Measurements from ENCODE around the gene AREL1. TPM values are rescaled to one million over a fixed set of nuclear protein-coding genes. Genes with fewer than 3 reads are reported as not detected.
A peak's percentile ranks its signal among the peaks of the same experiment; 100 is the strongest.

AREL1 gene
- total RNA-seq, 1 experiment from 2014 or later = 45.9 TPM

DNA sequence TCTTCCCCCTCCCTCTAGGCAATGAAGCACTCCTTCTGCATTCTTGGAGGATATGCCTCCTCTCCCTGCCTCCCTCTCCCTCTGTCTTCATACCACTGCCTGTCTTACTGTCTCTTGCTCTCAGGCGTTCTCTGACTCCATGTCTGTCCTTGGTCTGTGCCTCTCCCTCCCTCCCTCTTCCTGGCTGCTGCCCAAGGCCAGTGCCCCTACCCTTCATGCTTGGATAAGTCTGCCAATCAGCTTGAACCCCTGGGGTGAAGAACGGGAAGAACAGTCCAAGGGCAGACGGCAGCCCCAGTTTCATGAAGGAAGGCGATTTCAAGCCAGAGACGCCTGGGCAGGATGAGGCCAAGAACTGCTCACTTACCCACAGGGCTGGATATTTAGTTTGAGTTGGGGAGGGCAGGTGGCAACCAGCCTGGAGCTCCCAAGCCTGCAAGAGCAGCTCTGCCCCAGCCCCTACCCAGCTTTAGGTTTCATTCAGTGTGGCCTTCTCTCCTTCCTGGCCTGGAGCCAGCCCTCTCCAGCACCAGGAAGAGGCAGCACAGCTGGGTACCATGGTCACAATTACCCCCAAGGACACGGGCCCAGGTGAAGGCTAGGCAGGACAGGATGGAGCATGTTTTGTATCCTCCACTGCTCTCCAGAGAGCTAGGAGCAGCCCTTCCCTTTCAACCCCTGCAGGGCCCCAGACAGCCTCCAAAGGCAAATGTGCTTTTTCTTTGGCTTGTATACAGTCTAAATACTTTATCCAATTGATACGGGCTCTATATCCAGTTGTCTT lies 65.0 kb downstream of the AREL1 start:
- Histone ChIP-seq H3K9ac (ENCODE audit: low read length) (no peak overlapping the region), H3K9me2 (ENCODE audit: insufficient read depth) (no peaks in the 10 kb centered on the region), H3K27me3 (ENCODE audit: insufficient read depth, low read length) (no peaks in the 10 kb centered on the region), H3K27ac (ENCODE audit: low read depth, low read length) (no peak overlapping the region), H3K4me3 (replicated peaks in 1 of 2; ENCODE audit: low read depth in 1 of 2, low read length in 2 of 2) (no peak overlapping the region), H3K4me1 (ENCODE audit: control insufficient read depth in 1 of 2, insufficient read depth in 2 of 2, low read length in 2 of 2) (no peaks in the 10 kb centered on the region; a peak in 1 of 4 replicates), H3K9me3 (ENCODE audit: control insufficient read depth in 1 of 2, insufficient read depth in 1 of 2, low read depth in 1 of 2, low read length in 2 of 2) (no peaks in the 10 kb centered on the region), H3K36me3 (ENCODE audit: control insufficient read depth in 1 of 2, insufficient read depth in 2 of 2, low read length in 2 of 2) (no peaks in the 10 kb centered on the region), H3K79me2 (ENCODE audit: insufficient read depth, low read length) (no peaks in the 10 kb centered on the region), H4K20me1 (ENCODE audit: insufficient read depth) (no peaks in the 10 kb centered on the region), H3K4me2 (ENCODE audit: low read length) (no peak overlapping the region), H2AFZ (ENCODE audit: low read depth, low read length, poor library complexity, severe bottlenecking) (no peak overlapping the region)
- intact Hi-C loops (cut with micrococcal nuclease) = no loop called here
- RAD21 ChIA-PET (ENCODE audit: low non-redundant PET in 1 of 2, low total read pairs in 2 of 2, uncharacterized antibody in 2 of 2, unreplicated experiment in 2 of 2) = interaction anchor here in 1 of 2 experiments (1.6 kb wide), 1 partner anchor 39 kb away, joined by 3 read pairs; no protein-coding TSS in a partner anchor
- BruUV-seq (replicated peaks) = no TSS peak
- TF ChIP-seq ZNF274 (IDR thresholded peaks at IDR 0.05; ENCODE audit: low read depth, low read length) (no peak), CBX3 (IDR thresholded peaks at IDR 0.05; ENCODE audit: low read depth) (no peak), TCF7L2 (IDR thresholded peaks at IDR 0.05; ENCODE audit: borderline replicate concordance, extremely low read depth, insufficient read depth, insufficient read length) (no peak), ELF1 (IDR thresholded peaks at IDR 0.05; ENCODE audit: borderline replicate concordance, low read depth) (no peak), YY1 (IDR thresholded peaks at IDR 0.05; ENCODE audit: extremely low read depth, insufficient replicate concordance, low read depth, low read length) (no peak), RAD21 (IDR thresholded peaks at IDR 0.05; ENCODE audit: low read depth) (no peak), POLR2AphosphoS5 (IDR thresholded peaks at IDR 0.05; ENCODE audit: low read depth, low read length) (no peak), EGR1 (IDR thresholded peaks at IDR 0.05; ENCODE audit: low read depth) (no peak), SRF (IDR thresholded peaks at IDR 0.05; ENCODE audit: low read depth) (no peak), JUND (IDR thresholded peaks at IDR 0.05) (no peak), POLR2A (IDR thresholded peaks at IDR 0.05; ENCODE audit: borderline replicate concordance, extremely low read depth, insufficient read depth, insufficient read length) (no peak), EZH2phosphoT487 (IDR thresholded peaks at IDR 0.05; ENCODE audit: borderline replicate concordance) (no peak), FOSL1 (IDR thresholded peaks at IDR 0.05; ENCODE audit: low read depth) (no peak)
- TF ChIP-seq, protein P1, sequence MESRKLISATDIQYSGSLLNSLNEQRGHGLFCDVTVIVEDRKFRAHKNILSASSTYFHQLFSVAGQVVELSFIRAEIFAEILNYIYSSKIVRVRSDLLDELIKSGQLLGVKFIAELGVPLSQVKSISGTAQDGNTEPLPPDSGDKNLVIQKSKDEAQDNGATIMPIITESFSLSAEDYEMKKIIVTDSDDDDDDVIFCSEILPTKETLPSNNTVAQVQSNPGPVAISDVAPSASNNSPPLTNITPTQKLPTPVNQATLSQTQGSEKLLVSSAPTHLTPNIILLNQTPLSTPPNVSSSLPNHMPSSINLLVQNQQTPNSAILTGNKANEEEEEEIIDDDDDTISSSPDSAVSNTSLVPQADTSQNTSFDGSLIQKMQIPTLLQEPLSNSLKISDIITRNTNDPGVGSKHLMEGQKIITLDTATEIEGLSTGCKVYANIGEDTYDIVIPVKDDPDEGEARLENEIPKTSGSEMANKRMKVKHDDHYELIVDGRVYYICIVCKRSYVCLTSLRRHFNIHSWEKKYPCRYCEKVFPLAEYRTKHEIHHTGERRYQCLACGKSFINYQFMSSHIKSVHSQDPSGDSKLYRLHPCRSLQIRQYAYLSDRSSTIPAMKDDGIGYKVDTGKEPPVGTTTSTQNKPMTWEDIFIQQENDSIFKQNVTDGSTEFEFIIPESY (IDR thresholded peaks at IDR 0.05; ENCODE audit: extremely low read depth, insufficient replicate concordance, low read length) = no peak
- TF ChIP-seq, protein P2, sequence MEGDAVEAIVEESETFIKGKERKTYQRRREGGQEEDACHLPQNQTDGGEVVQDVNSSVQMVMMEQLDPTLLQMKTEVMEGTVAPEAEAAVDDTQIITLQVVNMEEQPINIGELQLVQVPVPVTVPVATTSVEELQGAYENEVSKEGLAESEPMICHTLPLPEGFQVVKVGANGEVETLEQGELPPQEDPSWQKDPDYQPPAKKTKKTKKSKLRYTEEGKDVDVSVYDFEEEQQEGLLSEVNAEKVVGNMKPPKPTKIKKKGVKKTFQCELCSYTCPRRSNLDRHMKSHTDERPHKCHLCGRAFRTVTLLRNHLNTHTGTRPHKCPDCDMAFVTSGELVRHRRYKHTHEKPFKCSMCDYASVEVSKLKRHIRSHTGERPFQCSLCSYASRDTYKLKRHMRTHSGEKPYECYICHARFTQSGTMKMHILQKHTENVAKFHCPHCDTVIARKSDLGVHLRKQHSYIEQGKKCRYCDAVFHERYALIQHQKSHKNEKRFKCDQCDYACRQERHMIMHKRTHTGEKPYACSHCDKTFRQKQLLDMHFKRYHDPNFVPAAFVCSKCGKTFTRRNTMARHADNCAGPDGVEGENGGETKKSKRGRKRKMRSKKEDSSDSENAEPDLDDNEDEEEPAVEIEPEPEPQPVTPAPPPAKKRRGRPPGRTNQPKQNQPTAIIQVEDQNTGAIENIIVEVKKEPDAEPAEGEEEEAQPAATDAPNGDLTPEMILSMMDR (IDR thresholded peaks at IDR 0.05 in 2 of 3, conservative IDR thresholded peaks at IDR 0.05 in 1 of 3; ENCODE audit: borderline replicate concordance in 1 of 3, insufficient read depth in 1 of 3, low read depth in 2 of 3, low read length in 2 of 3) = no peak
- TF ChIP-seq, protein P3, sequence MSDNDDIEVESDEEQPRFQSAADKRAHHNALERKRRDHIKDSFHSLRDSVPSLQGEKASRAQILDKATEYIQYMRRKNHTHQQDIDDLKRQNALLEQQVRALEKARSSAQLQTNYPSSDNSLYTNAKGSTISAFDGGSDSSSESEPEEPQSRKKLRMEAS (IDR thresholded peaks at IDR 0.05) = no peak
- TF ChIP-seq, protein P4, sequence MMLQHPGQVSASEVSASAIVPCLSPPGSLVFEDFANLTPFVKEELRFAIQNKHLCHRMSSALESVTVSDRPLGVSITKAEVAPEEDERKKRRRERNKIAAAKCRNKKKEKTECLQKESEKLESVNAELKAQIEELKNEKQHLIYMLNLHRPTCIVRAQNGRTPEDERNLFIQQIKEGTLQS (IDR thresholded peaks at IDR 0.05) = no peak
- ATAC-seq (peak; percentile 26), DNase-seq (ENCODE audit: low read depth, low spot score) (no peak)
- POLR2A ChIA-PET = no interaction called here
- CTCF ChIA-PET = no interaction called here
